HepG2 (cell line): ENCODE results near the gene KCNAB3. TPM values are rescaled to one million over a fixed set of nuclear protein-coding genes. Genes with fewer than 3 reads are reported as not detected.

Source experiments
- AKAP8 ChIP-seq: sonication (generic); formaldehyde crosslinking; IDR thresholded peaks from 2 replicates; pipeline ENCODE4 v1.5.1; 2020; ENCODE audit warnings: mild to moderate bottlenecking, missing genetic modification reagents
- ARNT ChIP-seq: fragments of 450-650 bp; IDR thresholded peaks from 2 replicates; pipeline ENCODE4 v1.6.1; 2017
- BCL6 ChIP-seq: IDR thresholded peaks from 2 replicates; pipeline ENCODE4 v1.6.1; 2016; ENCODE audit warnings: missing genetic modification reagents, missing compliant biosample characterization
- ERF ChIP-seq: IDR thresholded peaks from 2 replicates; pipeline ENCODE4 v1.6.1; 2018; ENCODE audit warnings: missing biosample characterization, missing genetic modification reagents
- HNF4A ChIP-seq: sonication (generic); formaldehyde crosslinking; IDR thresholded peaks from 2 replicates; pipeline ENCODE4 v1.4.0; 2020; ENCODE audit warnings: missing genetic modification reagents
- HNRNPH1 ChIP-seq: fragments of 200-400 bp; formaldehyde crosslinking; optimal IDR thresholded peaks from 2 replicates; pipeline ENCODE3; 2017; ENCODE audit warnings: mild to moderate bottlenecking, low read depth, low read length
- MIXL1 ChIP-seq: IDR thresholded peaks from 2 replicates; pipeline ENCODE4 v1.6.1; 2016
- NFKBIZ ChIP-seq: IDR thresholded peaks from 2 replicates; pipeline ENCODE4 v1.6.1; 2018; ENCODE audit warnings: missing genetic modification reagents, missing compliant biosample characterization
- NR2F1 ChIP-seq, 2 experiments: fragments of 450-650 bp in 1 of 2; formaldehyde crosslinking in 1 of 2; IDR thresholded peaks; 2 replicates each; pipeline versions ENCODE4 v1.5.0 to v1.6.1; 2016 to 2020; ENCODE audit warnings: mild to moderate bottlenecking in 1 of 2, missing compliant biosample characterization in 1 of 2, missing genetic modification reagents in 1 of 2, moderate library complexity in 1 of 2
- NR2F6 ChIP-seq, 2 experiments: IDR thresholded peaks; 2 replicates each; pipeline ENCODE4 v1.6.1; 2016; ENCODE audit warnings: antibody characterized with exemption in 1 of 2, mild to moderate bottlenecking in 1 of 2
- RAD21 ChIP-seq: fragments of 450-650 bp; formaldehyde crosslinking; IDR thresholded peaks from 2 replicates; pipeline ENCODE4 v1.5.0; 2020; ENCODE audit warnings: mild to moderate bottlenecking
- RXRA ChIP-seq: sonication (generic); formaldehyde crosslinking; IDR thresholded peaks from 2 replicates; pipeline ENCODE4 v1.5.1; 2020; ENCODE audit warnings: missing genetic modification reagents
- RXRB ChIP-seq: IDR thresholded peaks from 2 replicates; pipeline ENCODE4 v1.6.1; 2016; ENCODE audit warnings: borderline replicate concordance, missing genetic modification reagents, missing compliant biosample characterization
- SALL1 ChIP-seq: sonication (generic); formaldehyde crosslinking; IDR thresholded peaks from 2 replicates; pipeline ENCODE4 v1.8.0; 2022; ENCODE audit warnings: mild to moderate bottlenecking, missing genetic modification reagents
- SIX1 ChIP-seq: sonication (generic); formaldehyde crosslinking; IDR thresholded peaks from 2 replicates; pipeline ENCODE4 v1.4.0; 2020; ENCODE audit warnings: missing genetic modification reagents, borderline replicate concordance
- TEAD3 ChIP-seq: optimal IDR thresholded peaks from 2 replicates; pipeline ENCODE3; 2016; ENCODE audit warnings: borderline replicate concordance
- ZNF605 ChIP-seq: sonication (generic); formaldehyde crosslinking; IDR thresholded peaks from 2 replicates; pipeline ENCODE4 v1.8.0; 2022; ENCODE audit warnings: mild to moderate bottlenecking, missing genetic modification reagents
- ZSCAN21 ChIP-seq: sonication (generic); formaldehyde crosslinking; IDR thresholded peaks from 2 replicates; pipeline ENCODE4 v1.8.0; 2022; ENCODE audit warnings: mild to moderate bottlenecking, missing genetic modification reagents, moderate library complexity, borderline replicate concordance
- polyA plus RNA-seq, 8 experiments: library from polyadenylated mRNA; depleted of rRNA in 3 of 8; stranded (reverse) in 7 of 8; unstranded in 1 of 8; fragments of >200 nt; fragmentation: Illumina TruSeq in 4 of 8; extraction: Trizol in 4 of 8; gene quantifications; 2 replicates each; pipeline versions ENCODE4 v1.2.1 to v1.2.3, GENCODE V29; 2011 to 2016; ENCODE audit warnings: low read depth in 4 of 8, missing spikeins in 1 of 8, mixed read lengths in 1 of 8; ENCODE audit not compliant: insufficient read depth in 1 of 8
- total RNA-seq, 5 experiments: library from RNA; depleted of rRNA; stranded (reverse); fragments of >200 nt; fragmentation: Illumina TruSeq; extraction: Trizol; gene quantifications; 2 replicates each; pipeline ENCODE4 v1.2.3, GENCODE V29; 2016; ENCODE audit warnings: low read depth in 1 of 5
- TF ChIP-seq, protein P1 (sequence below): sonication (generic); formaldehyde crosslinking; IDR thresholded peaks from 2 replicates; pipeline ENCODE4 v1.9.0; 2022; ENCODE audit warnings: low read depth, missing genetic modification reagents
- TF ChIP-seq, protein P2 (sequence below): IDR thresholded peaks from 2 replicates; pipeline ENCODE4 v1.6.1; 2012; ENCODE audit warnings: inconsistent platforms
- TF ChIP-seq, protein P3 (sequence below): sonication (generic); formaldehyde crosslinking; IDR thresholded peaks from 2 replicates; pipeline ENCODE4 v1.5.0; 2020; ENCODE audit warnings: mild to moderate bottlenecking, missing genetic modification reagents, moderate library complexity
- TF ChIP-seq, protein P4 (sequence below): sonication (generic); formaldehyde crosslinking; IDR thresholded peaks from 2 replicates; pipeline ENCODE4 v1.4.0; 2020; ENCODE audit warnings: mild to moderate bottlenecking, missing genetic modification reagents
- TF ChIP-seq, protein P5 (sequence below): sonication (generic); formaldehyde crosslinking; conservative IDR thresholded peaks from 2 replicates; pipeline ENCODE4 v1.8.0; 2022; ENCODE audit warnings: low read depth, missing genetic modification reagents

The KCNAB3 gene
- total and polyA plus RNA-seq, 2 of the 13 experiments (the other 11 are each of a cell fraction or from before 2014, with no cell fraction given) = 0.29 to 0.88 TPM

DNA sequence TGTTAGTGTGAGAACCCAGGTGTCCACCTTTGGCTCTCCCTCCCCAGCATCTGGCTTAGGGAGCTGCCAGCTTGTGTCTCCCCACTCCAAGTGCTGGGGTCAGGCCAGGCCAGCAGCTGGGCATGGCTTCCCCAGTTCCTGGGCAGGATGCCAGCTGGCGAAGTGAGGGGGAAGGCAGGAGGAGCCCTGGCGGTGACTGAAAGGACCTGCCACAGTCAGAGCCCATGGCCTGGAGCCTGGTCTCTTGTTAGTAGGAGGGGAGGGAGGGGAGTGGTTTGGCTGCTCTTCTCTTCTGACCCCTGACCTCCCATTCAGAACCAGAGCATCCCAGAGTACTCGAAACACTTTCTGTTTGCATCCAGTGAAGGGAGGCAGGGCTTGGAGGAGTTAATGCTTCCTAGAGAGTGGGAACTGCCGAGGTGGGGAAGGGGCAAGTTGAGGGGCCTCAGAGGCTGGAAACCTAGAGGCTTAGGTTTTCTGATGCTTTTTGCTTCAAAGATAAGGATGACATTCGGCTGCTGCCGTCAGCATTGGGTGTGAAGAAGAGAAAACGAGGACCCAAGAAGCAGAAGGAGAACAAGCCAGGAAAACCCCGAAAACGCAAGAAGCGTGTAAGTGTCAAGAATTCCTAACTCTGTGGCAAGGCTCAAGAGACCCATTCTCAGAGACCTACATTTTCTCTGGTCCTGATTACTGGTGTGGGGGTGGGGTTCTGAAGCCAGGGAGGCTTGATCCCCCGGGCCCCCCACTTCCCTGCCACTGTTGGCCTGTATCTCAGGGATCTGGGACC is 40.3 kb downstream of the KCNAB3 start (continued):
- peak; percentile 68 for TF ChIP-seq NR2F6 (IDR thresholded peaks at IDR 0.05)
- peak; percentile 78 for TF ChIP-seq NR2F6 (CRISPR knock-in tag; IDR thresholded peaks at IDR 0.05)
- peak; percentile 94 for TF ChIP-seq RXRA (CRISPR knock-in tag)
- TF ChIP-seq, protein P1, sequence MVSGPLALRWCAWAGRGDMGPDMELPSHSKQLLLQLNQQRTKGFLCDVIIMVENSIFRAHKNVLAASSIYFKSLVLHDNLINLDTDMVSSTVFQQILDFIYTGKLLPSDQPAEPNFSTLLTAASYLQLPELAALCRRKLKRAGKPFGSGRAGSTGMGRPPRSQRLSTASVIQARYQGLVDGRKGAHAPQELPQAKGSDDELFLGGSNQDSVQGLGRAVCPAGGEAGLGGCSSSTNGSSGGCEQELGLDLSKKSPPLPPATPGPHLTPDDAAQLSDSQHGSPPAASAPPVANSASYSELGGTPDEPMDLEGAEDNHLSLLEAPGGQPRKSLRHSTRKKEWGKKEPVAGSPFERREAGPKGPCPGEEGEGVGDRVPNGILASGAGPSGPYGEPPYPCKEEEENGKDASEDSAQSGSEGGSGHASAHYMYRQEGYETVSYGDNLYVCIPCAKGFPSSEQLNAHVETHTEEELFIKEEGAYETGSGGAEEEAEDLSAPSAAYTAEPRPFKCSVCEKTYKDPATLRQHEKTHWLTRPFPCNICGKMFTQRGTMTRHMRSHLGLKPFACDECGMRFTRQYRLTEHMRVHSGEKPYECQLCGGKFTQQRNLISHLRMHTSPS (CRISPR knock-in tag) = peak; percentile 83
- peak; percentile 55; the same call in 1 of the 2 replicates for TF ChIP-seq RAD21
- TF ChIP-seq TEAD3 = peak; percentile 15
- TF ChIP-seq, protein P2, sequence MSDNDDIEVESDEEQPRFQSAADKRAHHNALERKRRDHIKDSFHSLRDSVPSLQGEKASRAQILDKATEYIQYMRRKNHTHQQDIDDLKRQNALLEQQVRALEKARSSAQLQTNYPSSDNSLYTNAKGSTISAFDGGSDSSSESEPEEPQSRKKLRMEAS = peak; percentile 38; the same call in 1 of the 2 replicates
- TF ChIP-seq, protein P3, sequence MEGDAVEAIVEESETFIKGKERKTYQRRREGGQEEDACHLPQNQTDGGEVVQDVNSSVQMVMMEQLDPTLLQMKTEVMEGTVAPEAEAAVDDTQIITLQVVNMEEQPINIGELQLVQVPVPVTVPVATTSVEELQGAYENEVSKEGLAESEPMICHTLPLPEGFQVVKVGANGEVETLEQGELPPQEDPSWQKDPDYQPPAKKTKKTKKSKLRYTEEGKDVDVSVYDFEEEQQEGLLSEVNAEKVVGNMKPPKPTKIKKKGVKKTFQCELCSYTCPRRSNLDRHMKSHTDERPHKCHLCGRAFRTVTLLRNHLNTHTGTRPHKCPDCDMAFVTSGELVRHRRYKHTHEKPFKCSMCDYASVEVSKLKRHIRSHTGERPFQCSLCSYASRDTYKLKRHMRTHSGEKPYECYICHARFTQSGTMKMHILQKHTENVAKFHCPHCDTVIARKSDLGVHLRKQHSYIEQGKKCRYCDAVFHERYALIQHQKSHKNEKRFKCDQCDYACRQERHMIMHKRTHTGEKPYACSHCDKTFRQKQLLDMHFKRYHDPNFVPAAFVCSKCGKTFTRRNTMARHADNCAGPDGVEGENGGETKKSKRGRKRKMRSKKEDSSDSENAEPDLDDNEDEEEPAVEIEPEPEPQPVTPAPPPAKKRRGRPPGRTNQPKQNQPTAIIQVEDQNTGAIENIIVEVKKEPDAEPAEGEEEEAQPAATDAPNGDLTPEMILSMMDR (CRISPR knock-in tag) = peak; percentile 44; the same call in 1 of the 2 replicates
- TF ChIP-seq ARNT = no peak
- TF ChIP-seq NR2F1 (CRISPR knock-in tag; IDR thresholded peaks at IDR 0.05) = 0 out of 4 replicates have a peak, but pooled peaks of 1 of the 2 experiments have one; percentile 55
- peak; percentile 50 for TF ChIP-seq HNRNPH1
- TF ChIP-seq, protein P4, sequence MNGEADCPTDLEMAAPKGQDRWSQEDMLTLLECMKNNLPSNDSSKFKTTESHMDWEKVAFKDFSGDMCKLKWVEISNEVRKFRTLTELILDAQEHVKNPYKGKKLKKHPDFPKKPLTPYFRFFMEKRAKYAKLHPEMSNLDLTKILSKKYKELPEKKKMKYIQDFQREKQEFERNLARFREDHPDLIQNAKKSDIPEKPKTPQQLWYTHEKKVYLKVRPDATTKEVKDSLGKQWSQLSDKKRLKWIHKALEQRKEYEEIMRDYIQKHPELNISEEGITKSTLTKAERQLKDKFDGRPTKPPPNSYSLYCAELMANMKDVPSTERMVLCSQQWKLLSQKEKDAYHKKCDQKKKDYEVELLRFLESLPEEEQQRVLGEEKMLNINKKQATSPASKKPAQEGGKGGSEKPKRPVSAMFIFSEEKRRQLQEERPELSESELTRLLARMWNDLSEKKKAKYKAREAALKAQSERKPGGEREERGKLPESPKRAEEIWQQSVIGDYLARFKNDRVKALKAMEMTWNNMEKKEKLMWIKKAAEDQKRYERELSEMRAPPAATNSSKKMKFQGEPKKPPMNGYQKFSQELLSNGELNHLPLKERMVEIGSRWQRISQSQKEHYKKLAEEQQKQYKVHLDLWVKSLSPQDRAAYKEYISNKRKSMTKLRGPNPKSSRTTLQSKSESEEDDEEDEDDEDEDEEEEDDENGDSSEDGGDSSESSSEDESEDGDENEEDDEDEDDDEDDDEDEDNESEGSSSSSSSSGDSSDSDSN = no peak
- TF ChIP-seq ZNF605 (CRISPR knock-in tag) = 0 out of 2 replicates have a peak, but pooled peaks have one; percentile 17
- TF ChIP-seq SALL1 (CRISPR knock-in tag) = peak; percentile 23; the same call in 1 of the 2 replicates
- peak; percentile 31; the same call in 1 of the 2 replicates for TF ChIP-seq HNF4A (CRISPR knock-in tag)
- TF ChIP-seq SIX1 (CRISPR knock-in tag) = no peak
- TF ChIP-seq RXRB (CRISPR knock-in tag) = peak; percentile 74
- TF ChIP-seq, protein P5, sequence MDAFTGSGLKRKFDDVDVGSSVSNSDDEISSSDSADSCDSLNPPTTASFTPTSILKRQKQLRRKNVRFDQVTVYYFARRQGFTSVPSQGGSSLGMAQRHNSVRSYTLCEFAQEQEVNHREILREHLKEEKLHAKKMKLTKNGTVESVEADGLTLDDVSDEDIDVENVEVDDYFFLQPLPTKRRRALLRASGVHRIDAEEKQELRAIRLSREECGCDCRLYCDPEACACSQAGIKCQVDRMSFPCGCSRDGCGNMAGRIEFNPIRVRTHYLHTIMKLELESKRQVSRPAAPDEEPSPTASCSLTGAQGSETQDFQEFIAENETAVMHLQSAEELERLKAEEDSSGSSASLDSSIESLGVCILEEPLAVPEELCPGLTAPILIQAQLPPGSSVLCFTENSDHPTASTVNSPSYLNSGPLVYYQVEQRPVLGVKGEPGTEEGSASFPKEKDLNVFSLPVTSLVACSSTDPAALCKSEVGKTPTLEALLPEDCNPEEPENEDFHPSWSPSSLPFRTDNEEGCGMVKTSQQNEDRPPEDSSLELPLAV (CRISPR knock-in tag) = no peak
- TF ChIP-seq MIXL1 (CRISPR knock-in tag) = peak; percentile 19; the same call in 1 of the 2 replicates
- TF ChIP-seq NFKBIZ (CRISPR knock-in tag) = no peak
- TF ChIP-seq ERF (CRISPR knock-in tag) = peak; percentile 58; the same call in 1 of the 2 replicates
- no peak for TF ChIP-seq AKAP8 (CRISPR knock-in tag)
- TF ChIP-seq ZSCAN21 = 0 out of 2 replicates have a peak, but pooled peaks have one; percentile 38
- TF ChIP-seq BCL6 (CRISPR knock-in tag) = peak; percentile 72
